ENCODE data around the gene NCR2. TPM values are rescaled to one million over a fixed set of nuclear protein-coding genes. Genes with fewer than 3 reads are reported as not detected.

The NCR2 gene
- total RNA-seq, 1 experiment from 2014 or later = not detected

- DNase-seq (ENCODE audit: low read depth) = no peak
Observed at GRCh38 chr6:41331401-41332150, 3.8 kb upstream of the NCR2 start.

GRCh38 chr6:41332241-41332640, 3.2 kb upstream of the NCR2 start:
- no peak for DNase-seq (ENCODE audit: low read depth)

GRCh38 chr6:41332842-41333736, 2.3 kb upstream of the NCR2 start:
- DNase-seq (ENCODE audit: low read depth) = no peak

GRCh38 chr6:41334482-41335040, 847 bp upstream of the NCR2 start:
- DNase-seq (ENCODE audit: low read depth) = no peak

GRCh38 chr6:41335943-41336342, 535 bp downstream of the NCR2 start:
- DNase-seq (ENCODE audit: low read depth) = no peak

GRCh38 chr6:41336824-41337223, 1.4 kb downstream of the NCR2 start:
- DNase-seq (ENCODE audit: low read depth) = no peak

- DNase-seq (ENCODE audit: low read depth) = no peak
Observed at GRCh38 chr6:41337709-41338108, 2.3 kb downstream of the NCR2 start.

GRCh38 chr6:41338659-41339058, 3.3 kb downstream of the NCR2 start:
- no peak for DNase-seq (ENCODE audit: low read depth)

GRCh38 chr6:41341580-41341979, 6.2 kb downstream of the NCR2 start:
- no peak for DNase-seq (ENCODE audit: low read depth)

GRCh38 chr6:41342241-41342640, 6.8 kb downstream of the NCR2 start:
- DNase-seq (ENCODE audit: low read depth) = no peak

- DNase-seq (ENCODE audit: low read depth) = no peak
Observed at GRCh38 chr6:41343641-41344187, 8.3 kb downstream of the NCR2 start.

- no peak for DNase-seq (ENCODE audit: low read depth)
Observed at GRCh38 chr6:41344876-41345275, 9.5 kb downstream of the NCR2 start.

GRCh38 chr6:41345901-41346300, 10.5 kb downstream of the NCR2 start:
- DNase-seq (ENCODE audit: low read depth) = no peak

GRCh38 chr6:41346441-41346840, 11.0 kb downstream of the NCR2 start:
- no peak for DNase-seq (ENCODE audit: low read depth)

GRCh38 chr6:41347378-41348050, 12.1 kb downstream of the NCR2 start:
- DNase-seq (ENCODE audit: low read depth) = no peak

- no peak for DNase-seq (ENCODE audit: low read depth)
Observed at GRCh38 chr6:41348934-41349333, 13.5 kb downstream of the NCR2 start.

GRCh38 chr6:41352396-41352795, 17.0 kb downstream of the NCR2 start:
- DNase-seq (ENCODE audit: low read depth) = peak; percentile 24

GRCh38 chr6:41352907-41353306, 17.5 kb downstream of the NCR2 start:
- no peak for DNase-seq (ENCODE audit: low read depth)

GRCh38 chr6:41353333-41353732, 17.9 kb downstream of the NCR2 start:
- DNase-seq (ENCODE audit: low read depth) = no peak

GRCh38 chr6:41355952-41356351, 20.5 kb downstream of the NCR2 start:
- DNase-seq (ENCODE audit: low read depth) = no peak

GRCh38 chr6:41356825-41357224, 21.4 kb downstream of the NCR2 start:
- no peak for DNase-seq (ENCODE audit: low read depth)

- no peak for DNase-seq (ENCODE audit: low read depth)
Observed at GRCh38 chr6:41358503-41358902, 23.1 kb downstream of the NCR2 start.

All from M059J (cell line).